ENCODE data around the gene MAP4K3. TPM values are rescaled to one million over a fixed set of nuclear protein-coding genes. Genes with fewer than 3 reads are reported as not detected.

MAP4K3 gene
- total RNA-seq, 1 experiment from 2014 or later: 21.4 TPM

GRCh38 chr2:39481611-39482010 lies 44.5 kb upstream of the MAP4K3 start:
- H3K79me2 ChIP-seq (ENCODE audit: insufficient read depth, low read length): no peaks in the 10 kb centered on the region
- no peaks in the 10 kb centered on the region for H3K27me3 ChIP-seq (ENCODE audit: insufficient read depth, low read length)
- no peak overlapping the region for H3K27ac ChIP-seq (ENCODE audit: low read depth, low read length)
- ChIA-PET POLR2A (no interaction called here), CTCF (no interaction called here), RAD21 (ENCODE audit: low non-redundant PET in 1 of 2, low total read pairs in 2 of 2, uncharacterized antibody in 2 of 2, unreplicated experiment in 2 of 2) (no interaction called here)
- no peaks in the 10 kb centered on the region for H3K9me2 ChIP-seq (ENCODE audit: insufficient read depth)
- no peaks in the 10 kb centered on the region for H3K36me3 ChIP-seq (ENCODE audit: control insufficient read depth in 1 of 2, insufficient read depth in 2 of 2, low read length in 2 of 2)
- intact Hi-C loops (cut with micrococcal nuclease): no loop called here
- no peak overlapping the region for H3K9ac ChIP-seq (ENCODE audit: low read length)
- no peak overlapping the region for H2AFZ ChIP-seq (ENCODE audit: low read depth, low read length, poor library complexity, severe bottlenecking)
- H3K4me2 ChIP-seq (ENCODE audit: low read length): peak overlapping the region; percentile 46
- no peaks in the 10 kb centered on the region for H3K9me3 ChIP-seq (ENCODE audit: control insufficient read depth in 1 of 2, insufficient read depth in 1 of 2, low read depth in 1 of 2, low read length in 2 of 2)
- BruUV-seq (replicated peaks): no TSS peak
- no peak overlapping the region for H3K4me3 ChIP-seq (replicated peaks in 1 of 2; ENCODE audit: low read depth in 1 of 2, low read length in 2 of 2)
- peaks cover 6 to 8% of the 10 kb centered on the region in 2 experiments; a peak in 3 of 4 replicates for H3K4me1 ChIP-seq (ENCODE audit: control insufficient read depth in 1 of 2, insufficient read depth in 2 of 2, low read length in 2 of 2)
- DNase-seq (ENCODE audit: low read depth, low spot score) (no peak), ATAC-seq (no peak)
- TF ChIP-seq SP1 (IDR thresholded peaks at IDR 0.05; ENCODE audit: low read depth) (peak; percentile 35; the same call in 1 of the 2 replicates), FOSL1 (IDR thresholded peaks at IDR 0.05; ENCODE audit: low read depth) (peak; percentile 64), ELF1 (IDR thresholded peaks at IDR 0.05; ENCODE audit: borderline replicate concordance, low read depth) (no peak), JUND (IDR thresholded peaks at IDR 0.05) (peak; percentile 55), EZH2 (IDR thresholded peaks at IDR 0.05) (no peak)
- TF ChIP-seq, protein P1, sequence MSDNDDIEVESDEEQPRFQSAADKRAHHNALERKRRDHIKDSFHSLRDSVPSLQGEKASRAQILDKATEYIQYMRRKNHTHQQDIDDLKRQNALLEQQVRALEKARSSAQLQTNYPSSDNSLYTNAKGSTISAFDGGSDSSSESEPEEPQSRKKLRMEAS (IDR thresholded peaks at IDR 0.05): no peak
- no peaks in the 10 kb centered on the region for H4K20me1 ChIP-seq (ENCODE audit: insufficient read depth)

- no peak for DNase-seq (ENCODE audit: low read depth, low spot score)
- no peak overlapping the region for H3K4me2 ChIP-seq (ENCODE audit: low read length)
- no peak overlapping the region for H3K4me3 ChIP-seq (replicated peaks in 1 of 2; ENCODE audit: low read depth in 1 of 2, low read length in 2 of 2)
- TF ChIP-seq ELF1 (IDR thresholded peaks at IDR 0.05; ENCODE audit: borderline replicate concordance, low read depth) (no peak), EZH2 (IDR thresholded peaks at IDR 0.05) (no peak), TCF7L2 (IDR thresholded peaks at IDR 0.05; ENCODE audit: borderline replicate concordance, extremely low read depth, insufficient read depth, insufficient read length) (no peak), EGR1 (IDR thresholded peaks at IDR 0.05; ENCODE audit: low read depth) (no peak), CEBPB (IDR thresholded peaks at IDR 0.05; ENCODE audit: low read depth) (no peak), FOSL1 (IDR thresholded peaks at IDR 0.05; ENCODE audit: low read depth) (no peak), EZH2phosphoT487 (IDR thresholded peaks at IDR 0.05; ENCODE audit: borderline replicate concordance) (no peak), POLR2A (IDR thresholded peaks at IDR 0.05; ENCODE audit: borderline replicate concordance, extremely low read depth, insufficient read depth, insufficient read length) (no peak), ZNF274 (IDR thresholded peaks at IDR 0.05; ENCODE audit: low read depth, low read length) (no peak), SIN3A (IDR thresholded peaks at IDR 0.05; ENCODE audit: low read depth) (no peak), SRF (IDR thresholded peaks at IDR 0.05; ENCODE audit: low read depth) (no peak), RAD21 (IDR thresholded peaks at IDR 0.05; ENCODE audit: low read depth) (no peak), YY1 (IDR thresholded peaks at IDR 0.05; ENCODE audit: extremely low read depth, insufficient replicate concordance, low read depth, low read length) (no peak), ZFX (IDR thresholded peaks at IDR 0.05) (no peak), SP1 (IDR thresholded peaks at IDR 0.05; ENCODE audit: low read depth) (no peak)
- TF ChIP-seq, protein P2, sequence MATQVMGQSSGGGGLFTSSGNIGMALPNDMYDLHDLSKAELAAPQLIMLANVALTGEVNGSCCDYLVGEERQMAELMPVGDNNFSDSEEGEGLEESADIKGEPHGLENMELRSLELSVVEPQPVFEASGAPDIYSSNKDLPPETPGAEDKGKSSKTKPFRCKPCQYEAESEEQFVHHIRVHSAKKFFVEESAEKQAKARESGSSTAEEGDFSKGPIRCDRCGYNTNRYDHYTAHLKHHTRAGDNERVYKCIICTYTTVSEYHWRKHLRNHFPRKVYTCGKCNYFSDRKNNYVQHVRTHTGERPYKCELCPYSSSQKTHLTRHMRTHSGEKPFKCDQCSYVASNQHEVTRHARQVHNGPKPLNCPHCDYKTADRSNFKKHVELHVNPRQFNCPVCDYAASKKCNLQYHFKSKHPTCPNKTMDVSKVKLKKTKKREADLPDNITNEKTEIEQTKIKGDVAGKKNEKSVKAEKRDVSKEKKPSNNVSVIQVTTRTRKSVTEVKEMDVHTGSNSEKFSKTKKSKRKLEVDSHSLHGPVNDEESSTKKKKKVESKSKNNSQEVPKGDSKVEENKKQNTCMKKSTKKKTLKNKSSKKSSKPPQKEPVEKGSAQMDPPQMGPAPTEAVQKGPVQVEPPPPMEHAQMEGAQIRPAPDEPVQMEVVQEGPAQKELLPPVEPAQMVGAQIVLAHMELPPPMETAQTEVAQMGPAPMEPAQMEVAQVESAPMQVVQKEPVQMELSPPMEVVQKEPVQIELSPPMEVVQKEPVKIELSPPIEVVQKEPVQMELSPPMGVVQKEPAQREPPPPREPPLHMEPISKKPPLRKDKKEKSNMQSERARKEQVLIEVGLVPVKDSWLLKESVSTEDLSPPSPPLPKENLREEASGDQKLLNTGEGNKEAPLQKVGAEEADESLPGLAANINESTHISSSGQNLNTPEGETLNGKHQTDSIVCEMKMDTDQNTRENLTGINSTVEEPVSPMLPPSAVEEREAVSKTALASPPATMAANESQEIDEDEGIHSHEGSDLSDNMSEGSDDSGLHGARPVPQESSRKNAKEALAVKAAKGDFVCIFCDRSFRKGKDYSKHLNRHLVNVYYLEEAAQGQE (IDR thresholded peaks at IDR 0.05; ENCODE audit: low read depth): no peak
- TF ChIP-seq, protein P3, sequence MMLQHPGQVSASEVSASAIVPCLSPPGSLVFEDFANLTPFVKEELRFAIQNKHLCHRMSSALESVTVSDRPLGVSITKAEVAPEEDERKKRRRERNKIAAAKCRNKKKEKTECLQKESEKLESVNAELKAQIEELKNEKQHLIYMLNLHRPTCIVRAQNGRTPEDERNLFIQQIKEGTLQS (IDR thresholded peaks at IDR 0.05): no peak
- TF ChIP-seq, protein P1 (IDR thresholded peaks at IDR 0.05): no peak
- no peak for ATAC-seq
- POLR2A ChIA-PET: no interaction called here
- RAD21 ChIA-PET (ENCODE audit: low non-redundant PET in 1 of 2, low total read pairs in 2 of 2, uncharacterized antibody in 2 of 2, unreplicated experiment in 2 of 2): interaction anchor here in 1 of 2 experiments (0.7 kb wide), 1 partner anchor 12 kb away, joined by 5 read pairs; no protein-coding TSS in a partner anchor
- no peaks in the 10 kb centered on the region for H3K36me3 ChIP-seq (ENCODE audit: control insufficient read depth in 1 of 2, insufficient read depth in 2 of 2, low read length in 2 of 2)
- CTCF ChIA-PET: no interaction called here
- BruUV-seq (replicated peaks): no TSS peak
- no peak overlapping the region for H3K27ac ChIP-seq (ENCODE audit: low read depth, low read length)
- no peak overlapping the region for H2AFZ ChIP-seq (ENCODE audit: low read depth, low read length, poor library complexity, severe bottlenecking)
- no peaks in the 10 kb centered on the region for H3K9me3 ChIP-seq (ENCODE audit: control insufficient read depth in 1 of 2, insufficient read depth in 1 of 2, low read depth in 1 of 2, low read length in 2 of 2)
- no peak overlapping the region for H3K9ac ChIP-seq (ENCODE audit: low read length)
- intact Hi-C loops (cut with micrococcal nuclease): no loop called here
- no peaks in the 10 kb centered on the region for H3K27me3 ChIP-seq (ENCODE audit: insufficient read depth, low read length)
- H4K20me1 ChIP-seq (ENCODE audit: insufficient read depth): no peaks in the 10 kb centered on the region
- H3K9me2 ChIP-seq (ENCODE audit: insufficient read depth): no peaks in the 10 kb centered on the region
- H3K79me2 ChIP-seq (ENCODE audit: insufficient read depth, low read length): no peaks in the 10 kb centered on the region
- peaks cover 6 to 8% of the 10 kb centered on the region in 2 experiments; a peak in 3 of 4 replicates for H3K4me1 ChIP-seq (ENCODE audit: control insufficient read depth in 1 of 2, insufficient read depth in 2 of 2, low read length in 2 of 2)
Observed at GRCh38 chr2:39479696-39480095, 42.6 kb upstream of the MAP4K3 start.
